ENCODE data around the gene CTSA.

DNA sequence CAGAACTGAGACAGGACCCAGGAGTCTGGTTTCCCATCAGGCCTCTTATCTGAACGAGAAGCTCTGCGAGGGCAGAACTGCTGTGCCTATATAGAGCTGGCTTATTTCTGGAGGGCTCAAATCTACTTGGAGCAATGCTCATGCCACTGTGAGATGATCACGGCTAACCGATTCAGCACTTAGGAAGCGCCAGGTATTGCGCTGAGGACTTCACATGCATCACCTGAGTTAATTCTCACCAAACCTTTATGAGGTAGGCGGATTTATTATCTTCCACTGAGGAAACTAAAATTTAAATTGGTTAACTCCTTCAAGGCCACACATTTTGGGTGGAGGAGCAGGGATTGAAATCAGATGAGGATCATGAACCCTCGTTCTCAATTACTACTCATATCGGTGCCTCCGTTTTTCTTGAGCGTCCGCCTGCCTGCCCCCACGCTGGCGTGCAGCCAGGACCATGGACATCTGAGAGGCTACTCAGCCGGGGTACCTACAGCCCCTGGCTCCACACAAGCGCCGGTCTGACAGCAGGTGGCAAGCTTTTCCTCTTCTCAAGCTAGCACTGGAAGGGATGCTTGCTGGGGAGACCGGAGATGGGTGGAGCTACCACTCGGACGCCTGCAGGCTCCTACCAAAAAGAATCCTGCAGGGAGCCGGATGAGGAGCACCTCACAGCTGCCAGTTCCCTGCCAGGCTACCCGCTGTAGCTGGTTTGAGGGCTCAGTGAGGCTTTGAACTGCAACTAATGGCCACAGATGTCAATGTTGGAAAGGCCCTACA lies 42.3 kb downstream of the CTSA start:
- TF ChIP-seq ZNF586 (CRISPR knock-in tag; conservative IDR thresholded peaks at IDR 0.05) (no peak), NR2F6 (CRISPR knock-in tag; IDR thresholded peaks at IDR 0.05) (no peak), BHLHE40 (IDR thresholded peaks at IDR 0.05; ENCODE audit: low read length) (no peak), SETDB1 (IDR thresholded peaks at IDR 0.05; ENCODE audit: low read length) (no peak)
- TF ChIP-seq, protein P1, sequence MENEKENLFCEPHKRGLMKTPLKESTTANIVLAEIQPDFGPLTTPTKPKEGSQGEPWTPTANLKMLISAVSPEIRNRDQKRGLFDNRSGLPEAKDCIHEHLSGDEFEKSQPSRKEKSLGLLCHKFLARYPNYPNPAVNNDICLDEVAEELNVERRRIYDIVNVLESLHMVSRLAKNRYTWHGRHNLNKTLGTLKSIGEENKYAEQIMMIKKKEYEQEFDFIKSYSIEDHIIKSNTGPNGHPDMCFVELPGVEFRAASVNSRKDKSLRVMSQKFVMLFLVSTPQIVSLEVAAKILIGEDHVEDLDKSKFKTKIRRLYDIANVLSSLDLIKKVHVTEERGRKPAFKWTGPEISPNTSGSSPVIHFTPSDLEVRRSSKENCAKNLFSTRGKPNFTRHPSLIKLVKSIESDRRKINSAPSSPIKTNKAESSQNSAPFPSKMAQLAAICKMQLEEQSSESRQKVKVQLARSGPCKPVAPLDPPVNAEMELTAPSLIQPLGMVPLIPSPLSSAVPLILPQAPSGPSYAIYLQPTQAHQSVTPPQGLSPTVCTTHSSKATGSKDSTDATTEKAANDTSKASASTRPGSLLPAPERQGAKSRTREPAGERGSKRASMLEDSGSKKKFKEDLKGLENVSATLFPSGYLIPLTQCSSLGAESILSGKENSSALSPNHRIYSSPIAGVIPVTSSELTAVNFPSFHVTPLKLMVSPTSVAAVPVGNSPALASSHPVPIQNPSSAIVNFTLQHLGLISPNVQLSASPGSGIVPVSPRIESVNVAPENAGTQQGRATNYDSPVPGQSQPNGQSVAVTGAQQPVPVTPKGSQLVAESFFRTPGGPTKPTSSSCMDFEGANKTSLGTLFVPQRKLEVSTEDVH (IDR thresholded peaks at IDR 0.05; ENCODE audit: low read depth, partially characterized antibody) = no peak

Measured in K562 (cell line).